ENCODE results near the gene AFG1L.
"Not testable (repeated sequence)": the region's sequence is repeated elsewhere in the genome, so short reads cannot be mapped to it uniquely, and the experiment has no call there.

AFG1L gene

DNA sequence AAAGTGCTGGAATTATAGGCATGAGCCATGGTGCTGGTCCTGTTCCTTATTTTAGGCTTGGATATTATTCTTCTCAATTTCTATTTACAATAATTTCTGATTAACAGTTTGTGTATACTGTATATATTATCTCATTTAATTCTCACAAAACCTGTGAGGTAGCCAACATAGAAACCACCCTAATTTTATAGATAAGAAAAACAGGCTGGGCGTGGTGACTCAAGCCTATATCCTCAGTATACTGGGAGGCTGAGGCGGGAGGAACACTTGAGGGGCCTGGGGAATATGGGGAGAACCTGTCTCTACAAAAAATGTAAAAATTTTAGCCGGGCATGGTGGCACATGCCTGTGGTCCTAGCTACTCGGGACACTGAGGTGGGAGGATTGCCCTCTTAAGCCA lies 3.8 kb upstream of the AFG1L start:
- no peak for DNase-seq

DNA sequence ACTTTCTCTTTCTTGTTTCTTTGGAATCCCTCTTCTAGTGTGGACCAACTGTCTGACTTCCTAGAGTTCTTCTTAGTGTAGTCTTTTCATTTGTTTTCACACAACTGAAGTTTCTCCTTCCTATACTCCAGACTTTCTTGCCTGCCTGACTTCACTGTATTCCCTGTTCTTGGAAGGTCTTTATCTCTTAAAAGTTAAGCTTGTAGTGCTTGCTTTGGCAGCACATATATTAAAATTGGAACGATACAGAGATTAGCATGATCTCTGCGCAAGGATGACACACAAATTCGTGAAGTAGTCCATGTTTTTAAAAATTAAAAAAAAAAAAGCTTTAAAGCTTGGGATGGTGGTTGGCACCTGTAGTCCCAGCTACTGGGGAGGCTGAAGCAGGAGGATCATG lies 2.3 kb upstream of the AFG1L start:
- DNase-seq, result not testable (repeated sequence)

DNA sequence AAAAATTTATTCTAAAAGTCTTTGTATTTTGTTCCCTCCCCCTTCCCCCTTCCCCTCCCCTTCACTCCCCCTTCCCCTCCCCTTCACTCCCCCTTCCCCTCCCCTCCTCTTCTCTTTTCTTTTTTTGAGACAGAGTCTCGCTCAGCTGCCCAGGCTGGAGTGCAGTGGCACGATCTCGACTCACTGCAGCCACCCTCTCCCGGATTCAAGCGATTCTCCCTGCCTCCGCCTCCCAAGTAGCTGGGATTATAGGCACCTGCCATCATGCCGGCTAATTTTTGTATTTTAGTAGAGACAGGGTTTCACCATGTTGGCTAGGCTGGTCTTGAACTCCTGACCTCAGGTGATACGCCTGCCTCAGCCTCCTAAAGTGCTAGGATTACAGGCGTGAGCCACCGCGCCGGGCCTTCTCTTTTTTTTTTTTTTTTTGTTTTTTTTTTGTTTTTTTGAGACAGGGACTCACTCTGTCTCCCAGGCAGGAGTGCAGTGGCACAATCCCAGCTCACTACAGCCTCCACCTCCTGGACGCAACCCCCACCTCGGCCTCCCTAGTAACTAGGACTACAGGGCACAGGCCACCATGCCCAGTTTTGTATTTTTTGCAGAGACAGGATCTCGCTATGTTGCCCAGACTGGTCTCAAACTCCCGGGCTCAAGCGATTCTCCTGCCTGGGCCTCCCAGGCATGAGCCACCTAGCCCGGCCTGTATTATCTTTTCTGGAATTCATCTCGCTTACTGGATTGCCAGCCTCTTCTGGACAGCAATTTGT lies 1.1 kb upstream of the AFG1L start:
- no peak for DNase-seq

DNA sequence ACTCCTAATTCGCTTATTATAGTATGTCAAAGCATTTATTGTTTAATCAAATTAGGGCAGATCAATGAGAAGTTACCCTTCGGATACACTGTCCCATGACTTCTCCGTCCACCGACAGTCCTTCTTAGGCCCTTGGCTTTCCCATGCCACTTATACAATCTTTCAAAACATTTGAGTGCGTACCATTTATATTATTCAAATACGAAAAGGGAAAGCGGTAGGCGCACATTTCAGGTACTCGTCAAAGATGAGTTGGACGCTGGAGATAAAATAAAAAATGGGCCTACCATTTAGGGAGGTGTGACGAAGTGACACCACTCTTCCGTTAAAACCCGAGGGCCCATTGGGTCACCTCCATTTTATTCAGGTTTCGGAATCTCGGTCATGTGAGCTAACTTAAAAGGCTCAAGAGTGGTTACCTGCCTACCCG lies 542 bp upstream of the AFG1L start:
- no peak for DNase-seq

DNA sequence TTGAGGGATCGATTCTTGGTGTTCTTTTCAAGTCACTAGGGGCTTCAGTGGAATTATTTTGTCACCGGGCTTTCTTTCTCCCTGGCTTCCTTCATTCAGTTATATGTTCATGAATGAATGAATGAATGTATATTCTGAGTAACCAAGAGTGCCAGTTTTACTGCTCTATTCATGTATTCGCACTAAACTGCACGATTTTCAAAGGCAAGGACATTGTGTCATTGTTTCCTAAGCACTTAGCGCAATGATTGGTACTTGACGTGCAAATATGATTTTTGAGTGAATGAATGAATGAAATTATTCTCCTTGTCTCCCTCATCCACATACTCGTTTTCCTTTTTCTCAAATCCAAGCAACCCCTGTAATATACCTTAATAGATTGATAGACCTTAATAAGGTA lies 822 bp downstream of the AFG1L start:
- no peak for DNase-seq

DNA sequence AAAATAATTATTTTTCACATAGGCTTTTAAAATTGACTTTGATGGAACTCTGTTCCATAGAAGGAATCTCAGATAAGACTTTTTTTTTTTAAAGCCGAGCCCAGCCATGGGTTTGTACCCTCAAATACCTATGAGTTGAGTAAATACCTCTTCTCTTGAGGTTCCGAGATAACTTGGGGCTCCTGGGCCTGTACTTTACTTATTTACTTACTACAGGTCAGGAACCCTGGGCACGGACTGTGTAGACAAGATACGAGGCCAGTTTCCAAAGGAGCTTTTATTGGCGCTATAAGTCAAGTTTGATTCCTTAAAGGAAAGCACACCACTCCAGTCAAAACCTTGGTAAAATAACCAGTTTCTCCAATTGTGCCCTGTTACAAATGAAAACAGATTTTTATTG lies 7.5 kb downstream of the AFG1L start:
- DNase-seq, result no peak

DNA sequence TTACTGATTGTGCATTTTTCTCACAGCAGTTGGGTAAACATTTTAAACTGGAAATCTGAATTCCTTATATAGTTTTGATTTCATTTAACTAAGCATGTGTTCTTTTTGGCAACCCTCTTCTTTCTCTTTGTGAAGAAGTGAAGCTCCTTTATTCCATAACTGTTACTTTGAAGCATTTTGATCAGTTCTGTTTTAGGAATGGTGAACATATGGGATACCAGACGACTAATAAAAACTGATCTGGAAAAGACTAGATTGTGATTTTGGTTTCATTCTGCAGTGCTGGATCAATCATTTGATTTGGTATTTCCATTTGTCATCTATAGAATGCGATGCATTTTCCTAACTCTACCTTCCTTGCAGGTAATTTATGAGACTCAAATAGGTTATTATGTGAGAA lies 9.8 kb downstream of the AFG1L start:
- DNase-seq, result no peak

DNA sequence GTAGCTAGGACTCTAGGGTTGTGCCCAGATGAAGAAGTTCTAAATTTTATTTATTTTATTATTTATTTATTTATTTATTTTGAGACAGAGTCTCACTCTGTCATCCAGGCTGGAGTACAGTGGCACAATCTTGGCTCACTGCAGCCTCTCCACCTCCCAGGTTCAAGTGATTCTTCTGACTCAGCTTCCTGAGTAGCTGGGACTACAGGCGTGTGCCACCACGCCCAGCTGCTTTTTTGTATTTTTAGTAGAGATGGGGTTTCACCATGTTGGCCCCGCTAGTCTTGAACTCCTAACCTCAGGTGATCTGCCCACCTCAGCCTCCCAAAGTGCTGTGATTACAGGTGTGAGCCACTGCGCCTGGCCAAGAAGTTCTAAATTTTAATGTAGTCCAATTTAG lies 13.8 kb downstream of the AFG1L start:
- DNase-seq, result not testable (repeated sequence)

DNA sequence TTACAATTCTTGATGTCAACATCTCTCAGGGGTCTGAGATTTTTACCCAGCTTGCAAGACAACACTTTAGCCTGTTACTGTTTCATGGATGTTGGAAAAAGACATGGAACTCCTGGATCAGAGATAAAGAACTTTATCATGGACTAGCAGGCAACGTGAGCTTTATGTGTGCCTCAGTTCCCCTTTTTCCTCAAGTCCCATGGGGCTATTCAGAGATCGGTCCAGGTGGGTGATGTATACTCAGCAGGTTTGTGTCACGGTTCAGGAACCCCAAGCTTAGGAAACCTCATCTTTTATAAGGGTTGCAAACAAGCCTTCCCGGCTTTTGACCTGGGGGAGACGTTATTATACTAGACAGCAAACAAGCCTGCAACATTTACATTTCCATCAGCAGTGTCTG lies 15.0 kb downstream of the AFG1L start:
- DNase-seq, result no peak

DNA sequence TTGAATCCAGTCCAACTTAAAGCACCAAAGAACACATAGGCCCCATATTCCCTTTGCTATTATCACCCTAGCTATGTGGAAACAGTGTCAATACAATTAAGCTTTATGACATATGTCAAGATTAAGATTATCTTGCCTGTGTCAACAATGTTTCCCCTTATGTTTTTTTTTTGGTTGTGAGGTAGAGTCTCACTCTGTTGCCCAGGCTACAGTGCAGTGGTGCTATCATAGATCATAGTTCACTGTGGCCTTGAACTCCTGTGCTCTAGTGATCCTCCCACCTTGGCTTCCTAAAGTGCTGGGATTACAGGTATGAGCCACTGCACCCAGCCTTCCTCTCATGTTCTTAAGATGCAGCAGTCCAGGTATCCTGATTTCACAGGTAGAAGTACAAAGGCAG lies 17.8 kb downstream of the AFG1L start:
- no peak for DNase-seq

DNA sequence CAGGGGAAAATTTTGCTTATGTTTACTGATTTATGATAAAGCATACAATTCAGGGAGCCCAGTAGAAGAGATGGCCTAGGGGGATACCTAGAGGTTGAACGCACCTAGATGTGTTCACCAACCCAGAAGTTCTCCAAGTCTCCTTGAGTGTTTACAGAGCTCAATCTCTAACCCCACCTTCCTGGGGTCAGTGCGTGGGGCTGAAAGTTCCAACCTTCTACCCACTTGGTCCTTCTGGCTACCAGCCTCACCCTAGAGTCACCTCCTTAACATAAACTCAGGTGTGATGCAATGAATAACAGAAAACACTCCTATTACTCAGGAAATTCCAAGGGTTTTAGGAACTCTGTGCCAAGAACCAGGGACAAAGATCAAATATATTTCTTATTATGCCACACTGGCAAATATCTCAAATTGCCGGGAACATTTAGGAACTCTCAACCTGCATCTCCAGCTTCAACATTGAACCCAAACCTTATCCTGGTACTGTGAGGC lies 26.4 kb downstream of the AFG1L start:
- DNase-seq, result no peak

DNA sequence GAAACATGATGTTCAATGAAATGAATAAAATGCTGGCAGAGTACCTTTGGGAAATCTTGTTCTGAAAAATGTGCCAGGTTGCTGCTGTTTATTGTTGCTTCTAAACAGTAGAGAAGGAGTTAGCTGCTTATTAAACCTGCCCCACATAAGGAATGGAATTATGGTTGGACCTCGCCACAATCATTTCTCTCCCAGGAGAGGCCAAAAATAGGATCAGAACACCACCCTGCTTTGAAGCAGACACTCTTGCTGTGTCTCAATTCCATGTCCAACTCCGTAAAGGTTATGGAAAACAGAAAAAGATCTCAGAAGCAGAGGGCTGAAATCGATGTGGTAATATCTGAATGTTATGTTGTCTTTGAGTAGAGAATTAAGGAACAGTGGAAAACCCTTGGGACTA lies 27.9 kb downstream of the AFG1L start:
- DNase-seq, result no peak

DNA sequence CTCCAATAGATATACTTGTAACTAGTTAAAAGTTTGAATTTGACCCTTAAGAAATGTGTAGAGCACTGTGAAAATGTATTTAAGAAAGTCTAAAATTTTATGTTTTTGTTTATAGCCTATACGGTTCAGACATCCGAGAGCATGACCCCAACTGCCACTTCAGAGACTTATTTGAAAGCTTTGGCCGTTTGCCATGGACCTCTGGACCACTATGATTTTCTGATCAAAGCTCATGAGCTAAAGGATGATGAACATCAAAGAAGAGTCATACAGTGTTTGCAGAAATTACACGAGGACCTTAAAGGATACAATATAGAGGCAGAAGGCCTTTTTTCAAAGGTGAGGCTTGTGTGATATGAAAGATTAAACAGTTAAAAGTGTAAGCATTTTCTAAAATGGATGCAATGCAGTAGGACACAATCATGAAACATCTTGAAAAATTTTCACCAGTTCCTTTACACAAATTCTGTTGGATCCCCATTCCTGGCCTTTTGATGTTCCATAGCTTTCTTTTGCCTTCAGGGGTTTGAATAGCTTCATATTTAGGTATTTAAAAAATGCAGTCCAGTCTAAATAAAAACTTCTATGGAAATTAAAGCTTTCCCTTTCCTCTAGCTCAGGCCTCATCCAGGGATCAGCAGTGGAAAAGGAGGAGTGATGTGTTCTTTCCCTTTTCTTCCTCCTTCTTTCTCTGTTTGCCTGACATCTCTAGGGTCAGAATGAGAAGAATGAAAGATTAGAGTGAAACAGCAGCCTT lies 29.0 kb downstream of the AFG1L start:
- no peak for DNase-seq

DNA sequence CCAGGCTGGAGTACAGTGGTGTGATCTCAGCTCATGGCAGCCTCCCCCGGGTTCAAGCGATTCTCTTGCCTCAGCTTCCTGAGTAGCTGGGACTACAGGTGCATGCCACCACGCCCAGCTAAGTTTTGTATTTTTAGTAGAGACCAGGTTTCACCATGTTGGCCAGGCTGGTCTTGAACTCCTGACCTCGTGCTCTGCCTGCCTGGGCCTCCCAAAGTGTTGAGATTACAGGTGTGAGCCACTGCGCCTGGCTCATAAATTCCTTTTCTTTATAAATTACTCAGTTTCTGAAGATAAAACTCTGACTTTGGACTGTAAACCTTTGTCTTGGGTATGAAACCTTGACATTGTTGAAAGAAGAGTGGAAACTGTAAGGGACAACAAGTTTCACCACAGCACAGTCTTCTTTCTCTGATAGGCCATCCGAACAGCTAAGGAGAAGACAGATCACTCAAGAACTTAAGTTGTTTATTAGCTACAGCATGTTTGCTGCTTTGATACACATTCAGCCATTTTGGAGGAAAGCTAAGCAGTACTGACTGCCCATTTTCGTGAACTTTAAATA lies 35.4 kb downstream of the AFG1L start:
- DNase-seq, result not testable (repeated sequence)

DNA sequence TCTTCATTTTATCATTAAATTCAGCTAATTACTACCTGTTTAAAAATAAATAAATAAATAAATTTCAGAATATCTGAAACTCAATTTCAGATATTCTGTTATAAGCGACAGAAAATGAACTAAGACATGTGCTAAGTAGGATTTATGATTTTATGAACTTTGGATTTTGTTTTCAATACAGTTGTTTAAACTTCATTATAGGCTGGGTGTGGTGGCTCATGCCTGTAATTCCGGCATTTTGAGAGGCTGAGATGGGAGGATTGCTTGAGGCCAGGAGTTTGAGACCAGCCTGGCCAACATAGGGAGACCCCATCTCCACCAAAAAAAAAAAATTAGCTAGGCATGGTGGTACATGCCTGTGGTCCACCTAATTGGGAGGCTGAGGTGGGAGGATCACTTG lies 36.0 kb downstream of the AFG1L start:
- DNase-seq, result no peak

DNA sequence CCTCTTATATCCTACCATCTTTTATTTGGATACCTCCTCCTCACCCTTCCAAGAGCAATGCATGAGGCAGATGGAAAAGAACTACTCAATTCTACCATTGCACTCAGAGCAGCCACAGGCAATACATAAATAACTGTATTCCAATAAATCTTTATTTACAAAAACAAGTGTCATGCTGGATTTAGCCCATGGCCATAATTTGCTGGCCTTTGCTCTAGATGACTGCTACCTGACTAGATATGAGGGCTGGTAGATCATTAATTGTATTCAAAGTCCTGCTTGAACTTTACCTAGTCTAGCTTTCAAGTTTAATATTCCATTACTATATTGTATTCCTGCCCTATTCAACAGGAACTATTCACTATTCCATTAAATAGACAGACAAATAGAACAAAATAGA lies 37.1 kb downstream of the AFG1L start:
- no peak for DNase-seq

DNA sequence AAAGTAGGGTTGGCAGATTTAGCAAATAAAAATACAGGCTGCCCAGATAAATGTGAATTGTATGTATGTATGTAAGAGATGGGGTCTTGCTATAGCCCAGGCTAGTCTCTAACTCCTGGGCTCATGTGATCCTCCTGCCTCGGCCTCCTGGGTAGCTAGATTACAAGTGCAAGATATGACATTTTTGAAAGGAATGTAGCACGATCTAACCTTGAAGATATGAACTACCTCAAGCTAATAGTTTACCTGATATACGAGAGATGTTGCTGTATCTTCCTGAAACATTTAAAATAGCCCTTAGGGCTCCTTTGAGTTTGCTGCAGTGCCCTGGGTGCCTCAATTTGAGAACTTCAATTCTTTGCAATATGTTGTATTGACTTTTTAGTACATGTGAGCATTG lies 42.1 kb downstream of the AFG1L start:
- no peak for DNase-seq

DNA sequence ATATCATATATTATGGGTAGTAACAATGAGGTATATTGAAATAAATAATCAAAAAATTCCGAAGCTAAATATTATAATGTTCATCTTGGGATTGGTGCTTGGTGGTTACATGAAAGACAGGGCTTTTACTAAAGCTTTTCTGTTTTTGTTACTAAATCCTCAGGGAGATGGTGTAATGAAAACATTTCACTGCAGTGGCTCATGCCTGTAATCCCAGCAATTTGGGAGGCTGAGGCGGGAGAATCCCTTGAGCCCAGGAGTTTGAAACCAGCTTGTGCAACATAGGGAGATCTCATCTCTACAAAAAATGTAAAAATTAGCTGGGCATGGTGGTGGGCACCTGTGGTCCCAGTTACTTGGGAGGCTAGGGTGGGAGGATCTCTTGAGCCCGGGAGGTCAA lies 42.9 kb downstream of the AFG1L start:
- DNase-seq, result no peak

DNA sequence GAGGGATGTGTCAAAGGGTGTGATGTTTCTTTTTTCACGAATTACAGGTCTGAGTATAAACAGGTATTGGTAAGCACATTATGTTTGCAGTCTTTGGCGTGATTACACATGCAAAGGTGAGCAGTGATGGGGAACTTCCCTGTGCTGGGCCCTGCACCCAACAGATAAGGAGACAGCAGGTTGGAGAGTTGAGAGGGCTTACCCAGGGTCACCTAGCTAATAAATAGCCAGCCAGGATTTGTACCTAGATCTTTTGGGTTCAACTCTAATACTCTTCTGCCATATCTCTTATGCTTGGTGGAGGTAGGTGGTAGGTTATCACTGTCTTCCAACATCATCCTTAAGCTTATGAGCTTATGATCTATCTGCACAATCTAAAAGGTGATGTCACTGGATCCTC lies 46.5 kb downstream of the AFG1L start:
- DNase-seq, result no peak

DNA sequence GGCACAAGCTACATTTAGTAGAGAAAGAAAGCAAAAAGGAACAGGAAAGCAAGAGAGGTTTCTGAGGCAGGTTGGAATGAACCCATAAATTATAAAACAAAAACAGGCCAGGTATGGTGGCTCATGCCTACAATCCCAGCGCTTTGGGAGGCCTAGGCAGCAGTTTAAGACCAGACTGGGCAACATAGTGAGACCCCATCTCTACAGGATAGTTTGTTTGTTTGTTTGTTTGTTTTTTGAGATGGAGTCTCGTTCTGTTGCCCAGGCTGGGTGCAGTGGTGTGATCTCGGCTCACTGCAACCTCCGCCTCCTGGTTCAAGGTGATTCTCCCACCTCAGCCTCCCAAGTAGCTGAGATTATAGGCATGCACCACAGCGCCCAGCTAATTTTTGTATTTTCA lies 49.0 kb downstream of the AFG1L start:
- DNase-seq, result no peak

DNA sequence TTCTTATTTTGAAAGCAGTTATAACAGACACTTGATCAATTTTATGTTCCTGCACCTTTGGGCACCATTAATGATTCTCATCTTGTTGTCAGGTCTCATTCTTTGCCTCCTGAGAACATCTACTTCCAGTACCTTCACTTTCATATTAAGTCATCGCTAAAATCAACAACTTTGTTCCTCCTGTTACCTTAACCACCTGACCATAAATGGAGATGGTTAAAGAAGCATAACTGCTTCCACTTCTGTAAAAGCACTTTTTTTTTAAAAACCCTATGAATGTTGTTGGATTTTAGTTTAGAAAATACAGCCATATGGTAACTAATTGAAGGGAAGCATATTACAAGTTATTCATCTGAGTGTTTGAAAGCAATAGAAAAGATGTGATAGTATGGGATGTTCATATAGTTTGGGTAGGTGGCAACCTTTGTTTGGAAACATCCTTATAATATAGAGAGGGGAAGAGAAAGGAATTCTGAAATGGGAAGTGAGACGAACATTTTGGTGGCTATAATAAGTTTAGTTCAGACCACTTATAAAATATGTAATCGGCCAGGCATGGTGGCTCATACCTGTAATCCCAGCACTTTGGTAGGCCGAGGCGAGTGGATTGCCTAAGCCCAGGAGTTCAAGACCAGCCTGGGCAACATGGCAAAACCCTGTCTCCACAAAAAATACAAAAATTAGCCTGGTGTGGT lies 53.9 kb downstream of the AFG1L start:
- no peak for DNase-seq

DNA sequence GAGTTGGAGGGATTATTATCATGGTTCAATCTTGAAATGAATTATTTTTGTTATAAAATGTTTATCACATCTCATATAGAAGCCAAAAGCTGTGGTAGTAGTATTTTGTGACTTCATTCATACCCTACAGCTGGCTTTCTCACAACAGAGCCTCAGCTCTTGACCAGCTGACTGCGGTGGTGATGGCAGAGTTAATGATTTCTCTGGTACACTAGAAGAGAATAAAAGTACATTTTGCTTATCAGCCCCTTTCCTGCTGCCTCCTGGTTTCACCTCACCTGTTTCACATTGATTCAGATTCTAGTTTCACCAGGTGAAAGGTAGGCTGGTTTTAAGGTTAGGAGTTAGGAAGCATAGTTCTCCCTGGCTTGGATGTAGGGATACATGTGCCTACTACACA lies 55.7 kb downstream of the AFG1L start:
- DNase-seq, result no peak

DNA sequence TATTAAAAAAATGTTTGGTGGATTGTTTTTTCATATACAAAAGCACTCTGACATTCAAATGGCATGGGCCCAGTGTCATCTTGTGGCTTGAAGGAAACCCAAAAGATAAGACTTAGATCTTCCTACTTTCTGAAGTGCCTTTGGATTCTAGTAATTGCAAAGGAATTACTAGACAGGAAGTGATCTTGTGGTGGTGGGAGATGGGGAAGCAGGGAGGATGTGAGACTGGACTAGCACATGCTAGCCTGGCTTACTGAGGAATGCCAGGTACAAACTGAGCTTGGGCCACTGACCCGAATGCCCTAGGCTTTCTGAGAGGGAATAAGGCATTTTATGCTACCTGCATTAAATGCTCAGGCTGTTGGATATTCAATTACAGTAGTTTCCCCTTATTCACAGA lies 59.0 kb downstream of the AFG1L start:
- no peak for DNase-seq

DNA sequence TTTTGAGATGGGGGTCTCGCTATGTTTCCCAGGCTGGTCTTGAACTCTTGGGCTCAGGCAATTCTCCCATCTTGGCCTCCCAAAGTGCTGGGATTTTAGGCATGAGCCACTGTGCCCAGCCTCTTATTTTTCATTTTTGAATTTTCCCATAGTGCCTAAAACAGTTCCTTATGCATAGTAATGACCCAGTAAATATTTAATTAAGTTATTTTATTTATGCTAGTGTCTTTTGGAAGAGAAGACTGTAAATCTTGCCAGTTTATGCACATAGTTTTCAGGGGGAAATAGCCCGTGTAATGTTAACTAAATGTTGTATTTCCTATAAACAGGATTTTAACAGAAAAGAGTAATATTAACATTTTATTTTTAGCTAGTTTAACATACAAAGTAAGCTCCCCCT lies 60.3 kb downstream of the AFG1L start:
- no peak for DNase-seq

Data from CD4-positive, alpha-beta T cell treated with Interleukin-15 for 1 hour (primary cell).